Tongue (tissue), 2 donors: Measurements from ENCODE around the gene ACADSB. TPM values are rescaled to one million over a fixed set of nuclear protein-coding genes. Genes with fewer than 3 reads are reported as not detected.

Experiments
- DNase-seq: peaks from one replicate; pipeline ENCODE4 v3.0.0-alpha.2; 2015
- total RNA-seq: library from RNA; depleted of rRNA; stranded (reverse); fragments of >200 nt; gene quantifications from one replicate; pipeline ENCODE4 v1.2.3, GENCODE V29; 2014

The ACADSB gene
- total RNA-seq, 1 donor from 2014 or later, result 24.7 TPM

DNA sequence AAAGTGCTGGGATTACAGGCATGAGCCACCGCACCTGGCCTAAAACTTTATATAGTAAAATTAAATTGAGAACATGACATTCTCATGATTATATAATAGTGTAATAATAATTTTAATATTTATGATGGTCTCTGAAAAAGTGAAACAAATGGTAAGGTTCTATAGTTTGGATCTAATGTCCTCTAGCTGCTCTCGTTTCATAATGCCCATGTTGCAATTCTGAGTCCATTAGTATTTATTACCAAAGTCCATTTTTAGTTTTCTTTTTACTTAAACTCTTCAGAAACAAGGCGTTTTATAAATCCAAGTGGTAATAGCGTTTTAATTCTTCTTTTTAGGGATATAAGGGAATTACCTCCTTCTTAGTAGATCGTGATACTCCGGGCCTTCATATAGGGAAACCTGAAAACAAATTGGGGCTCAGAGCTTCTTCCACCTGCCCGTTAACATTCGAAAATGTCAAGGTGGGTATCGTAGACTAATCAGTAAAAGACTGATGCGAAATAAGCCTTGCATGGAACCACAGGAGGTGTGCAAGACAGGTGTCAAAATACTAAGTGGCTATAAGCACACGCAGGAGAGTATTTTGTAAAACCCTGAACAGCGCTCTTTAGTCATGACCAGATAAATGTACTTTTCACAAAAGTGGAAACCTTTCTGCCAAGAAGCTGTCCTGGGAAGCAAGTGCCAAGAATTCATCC, 34.1 kb downstream of the ACADSB start:
- no peak for DNase-seq

DNA sequence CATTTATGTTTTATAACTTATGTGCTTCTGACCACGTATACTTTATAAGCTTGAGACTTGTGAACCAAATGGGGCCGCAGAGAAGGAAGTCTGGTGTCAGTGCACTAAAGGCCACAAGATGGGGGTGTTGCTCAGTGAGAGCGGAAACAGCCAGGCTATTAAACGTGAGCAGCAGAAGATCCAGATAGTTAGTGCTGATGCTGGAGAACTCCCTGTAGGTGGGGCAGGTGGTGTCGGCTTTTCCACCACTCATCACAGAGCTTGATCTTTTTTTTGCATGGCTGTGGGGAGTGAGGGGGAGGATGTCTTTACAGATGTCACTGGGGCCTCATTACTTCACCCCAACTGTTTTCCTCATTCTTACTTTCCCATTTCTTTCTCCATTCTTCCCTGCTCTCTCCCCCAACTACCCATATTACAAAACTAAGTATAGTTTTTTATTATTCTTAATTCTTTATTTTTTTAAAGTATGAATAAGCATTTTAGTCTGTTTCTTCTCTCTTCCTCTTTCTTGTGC, 34.7 kb downstream of the ACADSB start:
- peak; percentile 75 for DNase-seq

DNA sequence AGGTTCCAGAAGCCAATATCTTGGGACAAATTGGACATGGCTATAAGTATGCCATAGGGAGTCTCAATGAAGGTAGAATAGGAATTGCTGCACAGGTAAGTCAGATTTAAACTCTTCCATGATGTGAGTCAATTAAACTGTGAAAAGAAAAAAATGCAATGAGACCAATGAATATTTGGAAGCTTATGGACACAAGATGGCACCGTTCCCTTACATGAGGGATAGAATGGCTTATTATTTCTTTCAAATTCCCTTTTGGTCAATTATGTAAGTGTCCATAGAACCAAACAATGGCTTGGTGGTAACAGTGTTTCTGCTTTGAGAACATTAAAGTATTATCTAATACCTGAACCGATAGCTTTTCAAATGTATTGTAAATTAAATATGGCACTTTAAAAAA, 35.6 kb downstream of the ACADSB start:
- DNase-seq, result no peak

DNA sequence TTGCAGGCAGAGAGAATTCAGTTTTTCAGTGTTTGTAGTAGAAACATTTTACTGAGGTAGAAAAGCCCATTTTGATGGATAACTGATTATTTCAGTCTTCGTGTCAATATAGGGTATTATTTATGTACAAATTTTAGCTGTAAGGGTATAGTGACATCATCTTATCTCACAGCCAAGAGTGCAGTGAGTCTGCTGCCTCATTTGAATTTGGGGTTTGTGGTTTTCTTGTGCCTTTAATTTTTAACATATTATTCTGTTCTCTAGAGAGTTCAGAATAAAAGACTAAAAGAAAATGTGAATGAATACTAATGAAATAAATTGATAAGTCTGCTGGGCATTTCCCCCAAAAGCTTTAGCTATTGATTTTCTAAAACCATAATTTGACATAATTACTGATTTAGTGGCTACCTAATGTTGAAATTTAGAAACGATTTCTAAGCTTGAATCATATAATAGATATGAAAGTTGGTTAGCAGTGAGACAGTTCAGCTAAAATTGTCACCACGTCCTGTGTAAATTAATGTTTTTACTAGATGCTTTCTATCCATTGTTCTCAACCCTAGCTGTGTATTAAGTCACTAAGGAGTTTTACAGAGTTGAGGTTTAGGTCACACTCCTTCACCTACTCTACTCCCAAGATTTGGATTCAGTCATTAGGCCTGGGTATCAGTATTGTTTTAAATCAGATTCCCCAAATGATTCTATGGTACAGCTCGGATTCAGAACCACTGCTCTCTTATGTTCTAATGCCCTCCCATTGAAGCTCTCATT, 37.3 kb downstream of the ACADSB start:
- no peak for DNase-seq

DNA sequence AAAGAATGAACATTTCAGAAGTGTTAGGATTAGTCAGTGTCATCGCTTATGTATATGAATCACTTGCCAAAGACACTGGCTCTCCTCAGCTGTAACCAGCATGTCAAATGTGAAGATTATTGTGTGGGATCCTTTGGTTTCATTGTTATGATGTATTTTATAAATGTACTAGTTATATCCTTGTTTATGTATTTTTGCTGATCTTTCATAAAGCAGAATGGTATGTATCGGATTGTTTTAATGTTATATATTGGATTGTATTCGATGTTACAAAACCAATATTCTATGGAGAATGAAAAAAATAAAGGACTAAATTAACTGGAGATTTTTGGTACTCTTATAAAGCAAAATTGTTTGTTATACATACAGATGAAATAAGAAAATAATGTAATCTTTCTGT, 49.2 kb downstream of the ACADSB start:
- DNase-seq, result no peak

DNA sequence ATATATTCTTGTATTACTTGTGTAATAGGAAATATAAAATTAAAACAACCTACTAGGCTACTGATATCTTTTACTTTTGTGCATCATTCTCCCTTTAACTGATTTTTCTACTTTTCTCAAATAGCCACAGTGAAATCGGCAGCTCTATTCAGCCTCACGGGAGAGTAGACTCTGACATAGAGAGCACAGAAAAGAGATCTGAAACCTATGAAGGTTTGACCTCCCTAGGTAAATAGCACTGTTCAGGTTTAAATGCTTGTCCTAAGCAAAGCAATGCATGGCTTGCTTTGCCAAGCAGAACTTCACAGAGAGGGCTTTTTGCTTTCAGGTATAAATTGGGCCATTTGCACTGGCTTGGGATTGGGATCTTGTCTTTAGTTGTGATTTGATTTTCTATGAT, 53.1 kb downstream of the ACADSB start:
- no peak for DNase-seq

DNA sequence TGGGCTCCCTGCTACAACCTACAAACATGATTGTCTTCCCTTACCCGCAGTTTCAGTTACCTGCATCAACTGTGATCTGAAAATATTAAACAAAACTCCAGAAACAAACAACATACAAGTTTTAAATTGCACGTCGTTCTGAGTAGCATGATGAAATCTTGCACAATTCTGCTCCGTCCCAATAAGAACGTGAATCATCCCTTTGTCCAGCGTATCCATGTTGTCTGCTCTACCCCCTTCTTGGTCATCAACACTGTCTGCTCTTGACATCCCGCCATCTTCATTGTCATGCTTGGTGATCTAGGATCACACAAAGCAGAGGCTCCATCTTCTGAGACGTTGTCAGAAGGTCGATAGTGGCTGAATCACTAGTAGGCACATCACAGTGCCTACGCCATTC, 53.9 kb downstream of the ACADSB start:
- DNase-seq, result no peak

DNA sequence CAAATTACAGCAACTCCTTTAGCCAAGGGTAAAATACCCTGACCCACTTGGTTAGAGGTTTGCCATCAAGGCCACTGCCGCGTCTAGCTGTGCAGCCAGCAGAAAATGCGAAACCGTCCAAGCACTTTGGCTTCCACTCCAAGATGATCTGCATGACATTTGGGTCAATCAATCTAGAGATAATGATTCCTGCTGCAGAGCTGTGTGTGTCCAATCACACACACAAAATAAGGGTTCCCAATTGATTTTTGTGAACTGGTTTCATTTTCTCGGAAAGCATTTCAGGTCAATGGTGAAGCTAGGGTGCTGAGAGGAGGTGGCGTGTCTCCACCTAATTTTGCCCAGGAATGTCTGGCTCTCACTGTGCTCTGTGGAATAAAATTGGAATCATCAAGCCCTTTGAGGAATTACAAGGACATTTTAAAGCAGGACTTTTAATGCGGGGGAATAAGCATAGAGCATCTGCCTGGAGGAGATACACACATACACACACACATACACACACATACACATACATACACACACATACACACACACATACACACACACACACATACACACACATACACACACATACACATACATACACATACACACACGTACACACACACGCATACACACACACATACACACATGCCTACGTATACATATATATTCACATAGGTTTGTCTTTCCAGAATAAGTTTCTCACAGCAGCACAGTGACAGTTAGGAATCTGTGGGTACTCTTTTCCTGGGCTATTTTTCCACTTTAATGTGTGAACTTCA, 59.5 kb downstream of the ACADSB start:
- DNase-seq, result no peak

DNA sequence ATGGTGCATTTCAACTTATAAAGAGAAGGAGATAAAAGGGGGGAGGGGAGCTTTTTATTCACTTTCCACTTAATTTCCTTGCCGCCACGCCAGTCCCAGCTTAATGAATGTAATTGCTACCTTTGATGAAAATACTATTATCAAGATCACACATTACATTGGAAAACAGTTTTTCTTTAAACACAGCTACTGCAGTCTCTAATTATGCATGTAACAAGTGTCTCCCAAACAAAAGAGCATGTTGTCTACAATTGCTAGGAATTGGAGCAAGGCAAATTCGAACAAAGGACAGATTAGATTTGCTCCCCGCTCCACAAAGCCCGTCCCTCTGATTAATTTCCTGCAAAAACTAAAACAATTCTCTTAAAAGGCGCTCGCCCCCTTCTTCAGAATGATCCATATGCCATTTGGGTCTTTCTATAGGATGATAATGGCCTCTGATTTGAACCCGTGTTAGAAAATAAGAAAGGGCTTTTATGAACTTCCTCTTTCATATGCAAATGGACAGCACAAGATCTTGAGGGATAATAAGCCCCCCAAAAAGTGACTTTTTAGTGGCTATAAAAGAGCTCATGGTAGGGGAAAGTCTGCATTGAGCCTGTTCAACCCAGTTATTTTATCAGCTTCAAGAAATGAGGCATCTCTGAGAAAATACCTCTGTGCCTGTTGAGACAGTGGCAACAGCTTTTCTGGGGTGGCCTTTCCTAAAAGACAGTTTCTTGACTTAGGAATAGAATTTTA, 60.6 kb downstream of the ACADSB start:
- DNase-seq, result no peak

DNA sequence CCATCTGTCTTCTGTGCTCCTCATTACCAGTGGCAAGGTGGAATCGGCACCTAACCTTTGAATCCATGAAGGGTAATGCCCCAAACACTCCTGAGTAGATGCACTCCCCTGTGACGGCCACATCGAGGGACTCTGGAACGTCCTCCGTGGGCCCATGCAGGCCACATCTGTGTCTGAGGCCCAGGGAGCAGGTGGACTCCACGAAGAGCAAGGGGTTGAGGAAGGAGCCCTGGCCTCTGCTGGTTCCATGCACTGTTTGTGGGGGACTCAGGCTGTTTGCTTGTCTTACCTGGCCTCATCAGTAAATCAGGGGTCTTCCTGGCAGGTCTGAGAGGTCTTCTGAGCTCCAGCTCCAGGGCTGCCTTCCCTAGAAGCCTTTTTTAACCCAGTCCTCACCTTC, 64.4 kb downstream of the ACADSB start:
- DNase-seq, result no peak

DNA sequence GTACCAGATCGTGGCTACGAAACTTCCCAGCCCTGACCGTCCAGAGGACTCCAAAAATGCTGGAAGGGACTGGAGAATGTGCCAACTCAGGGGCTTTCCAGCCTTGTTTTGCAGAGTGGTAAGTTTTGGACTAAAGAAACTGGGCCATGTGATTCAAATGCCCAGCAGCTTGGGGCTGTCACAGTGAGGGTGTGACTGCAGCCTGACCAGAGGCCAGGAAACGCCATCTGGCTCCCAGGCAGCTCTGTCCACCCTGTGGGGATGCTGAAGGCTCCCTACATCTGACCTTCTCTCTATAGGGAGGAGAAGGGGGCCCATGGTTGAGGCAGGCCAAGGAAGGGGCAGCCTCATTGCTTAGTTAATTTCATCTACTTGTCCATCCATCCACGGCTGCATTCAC, 65.4 kb downstream of the ACADSB start:
- DNase-seq, result no peak

DNA sequence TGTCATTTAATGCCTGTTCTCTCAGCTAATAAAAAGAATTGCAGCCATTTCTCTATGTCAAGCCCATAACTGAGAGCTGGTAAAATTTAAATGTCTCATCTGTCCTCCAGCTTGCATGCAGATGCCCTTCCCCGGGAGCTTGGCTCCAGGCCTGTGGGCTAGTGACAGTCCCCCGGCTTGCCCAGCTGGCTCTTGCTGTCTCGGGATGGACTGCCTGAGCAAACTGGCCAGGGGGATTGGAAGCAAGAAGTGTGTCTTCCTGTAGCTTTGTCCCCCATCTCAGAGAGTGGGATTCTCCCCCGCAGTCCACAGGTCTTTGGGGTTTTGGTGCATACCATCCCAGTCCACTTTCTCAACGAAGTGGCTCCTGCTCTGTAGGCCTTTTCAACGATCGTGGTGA, 73.1 kb downstream of the ACADSB start:
- no peak for DNase-seq

DNA sequence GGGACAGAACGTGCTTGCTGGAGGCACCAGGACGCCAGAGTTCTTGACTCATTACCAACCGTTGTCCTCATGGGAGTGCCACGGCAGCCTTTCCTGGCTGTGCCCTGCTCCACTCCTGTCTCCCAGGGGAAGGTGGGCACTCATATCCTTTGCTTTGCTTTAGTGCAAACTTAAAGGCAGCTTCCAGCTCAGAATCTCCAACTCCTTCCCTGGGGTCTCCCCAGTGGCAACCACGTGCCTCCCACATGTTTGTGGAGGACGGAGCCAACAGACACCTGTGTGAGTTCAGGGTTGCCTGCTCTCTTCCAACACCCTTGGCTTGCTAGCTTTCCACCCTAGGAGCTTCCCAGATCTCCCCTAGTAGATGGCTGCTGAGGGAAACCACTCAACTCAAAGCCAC, 75.0 kb downstream of the ACADSB start:
- DNase-seq, result no peak

DNA sequence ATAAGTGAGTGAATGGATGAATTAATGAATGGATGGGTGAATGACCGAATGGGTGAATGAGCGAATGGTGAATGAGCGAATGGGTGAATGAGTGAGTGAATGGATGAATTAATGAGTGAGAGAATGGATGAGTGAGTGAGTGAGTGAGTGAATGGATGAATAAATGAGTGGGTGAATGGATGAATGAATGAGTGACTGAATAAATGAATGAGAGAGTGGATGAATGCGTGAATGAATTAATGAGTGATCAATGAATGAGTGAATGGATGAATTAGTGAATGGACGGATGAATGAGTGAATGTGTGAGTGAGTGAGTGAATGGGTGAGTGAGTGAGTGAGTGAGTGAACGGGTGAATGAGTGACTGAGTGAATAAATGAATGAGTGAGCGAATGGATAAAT, 77.5 kb downstream of the ACADSB start:
- DNase-seq, result no peak

DNA sequence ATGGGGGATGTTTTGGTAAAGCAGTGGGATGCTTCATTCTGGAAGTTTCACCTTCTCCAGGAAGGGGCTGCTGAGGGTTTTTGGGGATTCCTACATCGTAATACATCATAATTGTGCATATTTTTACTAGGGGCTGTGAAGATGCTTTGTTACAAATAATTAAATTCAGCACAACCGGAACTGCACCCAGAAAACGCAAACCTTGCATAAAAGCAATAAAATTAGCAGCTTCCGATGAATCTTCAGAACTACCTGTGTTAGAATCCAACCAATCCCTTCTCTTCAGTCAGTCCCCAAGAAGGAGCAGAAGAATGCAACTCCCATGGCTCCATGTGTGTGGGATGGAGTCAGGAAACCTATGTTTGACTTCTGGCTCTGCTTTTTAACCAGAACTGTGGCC, 78.5 kb downstream of the ACADSB start:
- no peak for DNase-seq

DNA sequence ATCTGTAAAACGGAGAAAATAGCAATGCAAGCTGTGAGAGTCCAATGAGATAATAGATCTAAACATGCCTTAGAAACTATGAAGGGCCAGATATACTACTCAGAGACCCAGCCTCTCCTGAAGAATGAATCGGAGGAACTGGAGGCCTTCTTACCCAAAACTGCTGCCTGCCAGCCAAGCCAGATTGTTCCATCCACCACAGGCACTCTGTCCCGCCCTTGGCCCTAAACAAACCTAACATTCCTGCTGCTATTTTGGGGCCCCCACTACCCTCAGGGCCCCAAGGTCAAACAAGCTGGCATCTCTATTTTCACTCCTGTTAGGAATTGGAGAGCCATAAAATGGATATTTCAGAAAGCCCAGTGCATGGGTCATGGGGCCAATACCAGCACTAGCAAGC, 79.0 kb downstream of the ACADSB start:
- no peak for DNase-seq

DNA sequence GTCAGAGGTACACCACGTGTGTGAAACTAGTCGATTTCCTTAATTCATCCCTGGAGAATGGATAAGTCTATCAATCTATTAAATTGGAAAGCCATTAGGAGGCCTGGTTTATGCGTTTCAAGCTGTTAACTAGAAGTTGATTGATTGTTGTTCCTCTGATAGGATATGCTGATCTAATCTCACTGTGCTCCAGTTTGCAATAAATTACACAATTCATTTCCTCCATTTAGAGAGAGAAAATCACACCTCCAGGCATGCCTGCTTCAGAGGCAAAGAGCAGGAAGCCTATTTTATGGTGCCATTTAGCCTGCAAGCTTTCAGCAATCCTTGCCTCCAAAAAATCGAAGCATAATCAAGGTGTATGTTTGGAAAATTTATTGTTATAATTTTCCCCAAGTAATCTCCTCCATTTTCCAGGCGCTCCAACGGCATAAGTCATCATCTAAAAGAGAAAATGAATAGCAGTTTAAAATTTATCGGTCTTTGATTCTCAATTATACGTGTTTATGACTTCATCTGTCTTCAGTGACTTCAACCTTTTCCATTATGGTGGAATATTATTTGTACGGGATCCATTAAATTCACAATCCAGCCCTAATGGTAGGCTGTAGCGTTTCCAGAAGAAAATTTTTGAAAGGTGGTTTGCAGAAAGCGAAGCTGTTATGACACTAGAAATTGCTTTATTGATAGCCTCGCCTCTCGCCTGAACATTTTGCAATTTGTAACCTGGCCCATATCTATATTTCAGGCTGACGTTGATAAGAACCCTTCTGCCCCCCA, 84.0 kb downstream of the ACADSB start:
- no peak for DNase-seq

DNA sequence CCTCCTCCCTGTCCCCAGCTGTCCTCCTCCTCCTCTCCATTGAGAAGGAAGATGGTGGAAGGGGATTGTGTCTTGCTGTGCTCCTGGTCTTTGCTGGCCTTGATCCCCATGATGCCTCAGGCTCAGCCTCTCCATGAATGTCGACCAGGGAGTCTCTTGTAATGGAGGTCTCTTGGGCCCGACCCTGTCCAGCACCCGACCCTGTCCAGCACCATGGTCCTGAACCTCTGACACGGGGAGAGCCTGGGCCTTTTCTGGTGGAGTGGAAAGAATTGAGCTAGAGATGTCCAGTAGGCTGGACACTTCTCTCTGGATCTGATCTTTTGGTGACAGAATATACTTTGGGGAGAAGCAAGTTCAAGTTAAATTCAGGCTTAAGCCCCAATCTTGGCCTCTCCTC, 84.7 kb downstream of the ACADSB start:
- no peak for DNase-seq

DNA sequence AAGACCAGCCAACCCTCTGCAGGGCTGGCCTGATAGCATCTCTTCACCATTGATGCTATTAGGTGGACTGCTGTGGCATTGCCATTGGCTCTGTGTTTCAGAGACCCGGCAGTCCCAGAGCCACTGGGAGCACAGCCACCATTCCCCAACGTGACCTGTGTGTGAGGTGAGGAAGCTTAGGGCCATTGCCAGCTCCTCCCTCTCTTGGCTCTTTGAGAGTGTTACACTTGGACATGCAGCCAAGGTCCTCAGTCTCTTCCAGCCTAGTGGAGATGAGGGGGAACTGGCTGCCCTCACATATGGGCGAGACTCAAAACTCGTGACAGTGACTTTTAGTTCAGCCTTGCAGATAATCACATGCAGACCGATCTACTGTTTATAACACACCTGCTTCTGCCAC, 87.6 kb downstream of the ACADSB start:
- DNase-seq, result no peak

DNA sequence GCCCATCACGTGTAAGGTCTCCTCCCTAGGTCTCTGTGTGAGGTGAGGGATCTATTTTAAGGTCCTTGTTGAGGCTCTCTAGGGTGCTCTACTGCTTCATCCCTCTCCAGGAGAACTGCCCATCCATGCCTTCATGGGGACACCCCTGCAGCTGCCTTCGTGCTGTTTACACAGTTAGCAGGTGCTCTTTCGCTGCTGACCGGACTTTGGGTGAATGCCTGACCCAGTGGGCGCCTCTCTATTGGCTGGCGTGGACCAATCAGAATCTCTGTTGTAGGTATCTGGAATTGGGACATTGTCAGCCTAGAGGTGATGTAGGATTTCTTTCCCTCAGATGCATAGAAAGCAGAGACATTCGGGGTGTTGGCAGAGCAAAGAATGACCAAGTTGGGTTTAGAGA, 88.2 kb downstream of the ACADSB start:
- no peak for DNase-seq

DNA sequence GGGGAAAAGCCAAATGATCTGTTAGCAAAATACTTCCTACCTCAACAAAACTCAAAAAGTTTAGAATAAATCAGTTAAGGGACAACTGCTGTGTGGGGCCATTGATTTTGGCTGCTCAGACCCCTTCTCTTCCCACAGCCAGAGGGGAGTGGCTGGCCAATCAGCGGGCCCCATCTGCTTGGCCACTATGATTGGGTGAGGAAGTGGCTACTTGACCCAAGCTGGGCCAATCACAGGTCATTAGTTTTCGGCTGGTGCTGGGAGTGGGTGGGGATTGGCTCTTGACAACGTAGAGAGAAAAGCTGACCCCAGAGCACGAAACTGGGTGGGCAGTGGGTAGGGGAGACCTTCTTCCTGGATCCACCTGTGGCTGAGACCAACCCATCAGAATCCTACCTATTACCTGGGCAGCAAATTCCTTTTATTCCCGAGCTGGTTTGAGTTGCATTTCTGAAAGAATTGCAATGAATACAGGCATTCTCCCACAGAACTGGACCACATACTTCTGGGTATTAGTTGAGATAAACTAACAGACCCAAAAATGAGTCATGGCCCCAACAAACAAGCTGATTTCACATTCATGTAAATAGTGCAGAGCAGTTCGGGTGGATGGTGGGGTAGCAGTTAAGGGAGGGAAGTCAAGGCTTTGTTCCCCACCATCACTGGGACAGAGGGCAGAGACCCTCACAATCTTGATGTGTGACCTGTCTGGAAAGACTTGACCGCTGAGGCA, 91.4 kb downstream of the ACADSB start:
- DNase-seq, result no peak
